NAMALWA (cell line): ENCODE data around the gene DGKD.

Experiments used
- DNase-seq: peaks from one replicate; pipeline ENCODE4 v3.0.0-alpha.2; 2015; ENCODE audit warnings: low spot score

Gene DGKD

GRCh38 chr2:233338812-233339368, 15.4 kb upstream of the DGKD start:
- no peak for DNase-seq

- DNase-seq = no peak
Observed at GRCh38 chr2:233339427-233339826, 14.9 kb upstream of the DGKD start.

GRCh38 chr2:233341296-233341695, 13.0 kb upstream of the DGKD start:
- no peak for DNase-seq

GRCh38 chr2:233342301-233342700, 12.0 kb upstream of the DGKD start:
- no peak for DNase-seq

- no peak for DNase-seq
Observed at GRCh38 chr2:233343171-233343705, 11.1 kb upstream of the DGKD start.

GRCh38 chr2:233346376-233346775, 7.9 kb upstream of the DGKD start:
- DNase-seq = no peak

- DNase-seq = no peak
Observed at GRCh38 chr2:233346930-233347329, 7.4 kb upstream of the DGKD start.

- DNase-seq = peak; percentile 88
Observed at GRCh38 chr2:233349005-233349998, 5.0 kb upstream of the DGKD start.

GRCh38 chr2:233350708-233351107, 3.6 kb upstream of the DGKD start:
- peak; percentile 25 for DNase-seq

- DNase-seq = no peak
Observed at GRCh38 chr2:233351423-233351822, 2.9 kb upstream of the DGKD start.

- DNase-seq = no peak
Observed at GRCh38 chr2:233352141-233352842, 2.0 kb upstream of the DGKD start.

GRCh38 chr2:233353101-233353768, 1.1 kb upstream of the DGKD start:
- no peak for DNase-seq

- no peak for DNase-seq
Observed at GRCh38 chr2:233354500-233354924, 218 bp downstream of the DGKD start.

- peak; percentile 29 for DNase-seq
Observed at GRCh38 chr2:233354971-233355574, 779 bp downstream of the DGKD start.

GRCh38 chr2:233355916-233356315, 1.6 kb downstream of the DGKD start:
- DNase-seq = no peak

- peak; percentile 52 for DNase-seq
Observed at GRCh38 chr2:233356546-233357308, 2.4 kb downstream of the DGKD start.

- peak; percentile 47 for DNase-seq
Observed at GRCh38 chr2:233358335-233358734, 4.0 kb downstream of the DGKD start.

- DNase-seq = no peak
Observed at GRCh38 chr2:233358947-233359346, 4.7 kb downstream of the DGKD start.

- DNase-seq = no peak
Observed at GRCh38 chr2:233359823-233360222, 5.5 kb downstream of the DGKD start.

GRCh38 chr2:233360771-233361176, 6.5 kb downstream of the DGKD start:
- no peak for DNase-seq

- no peak for DNase-seq
Observed at GRCh38 chr2:233361297-233361696, 7.0 kb downstream of the DGKD start.
